HEK293T (cell line): ENCODE data around the gene PODNL1.

ENCODE experiments used
- BHLHE40 ChIP-seq: fragments of 450-650 bp; IDR thresholded peaks from 2 replicates; pipeline ENCODE4 v1.6.1; 2016; ENCODE audit warnings: mild to moderate bottlenecking, moderate library complexity, borderline replicate concordance
- CTBP1 ChIP-seq: fragments of 450-650 bp; IDR thresholded peaks from 2 replicates; pipeline ENCODE4 v1.6.1; 2016; ENCODE audit warnings: borderline replicate concordance
- ELF4 ChIP-seq: fragments of 450-650 bp; IDR thresholded peaks from 2 replicates; pipeline ENCODE4 v1.6.1; 2017; ENCODE audit warnings: antibody characterized with exemption
- FOXA1 ChIP-seq: fragments of 450-650 bp; IDR thresholded peaks from 2 replicates; pipeline ENCODE4 v1.6.1; 2016; ENCODE audit warnings: mild to moderate bottlenecking
- FOXK2 ChIP-seq: fragments of 450-650 bp; IDR thresholded peaks from 2 replicates; pipeline ENCODE4 v1.6.1; 2016; ENCODE audit warnings: mild to moderate bottlenecking
- FOXM1 ChIP-seq: fragments of 450-650 bp; IDR thresholded peaks from 2 replicates; pipeline ENCODE4 v1.6.1; 2017; ENCODE audit warnings: mild to moderate bottlenecking, borderline replicate concordance
- HDGF ChIP-seq: fragments of 450-650 bp; IDR thresholded peaks from 2 replicates; pipeline ENCODE4 v1.6.1; 2017; ENCODE audit warnings: antibody characterized with exemption, borderline replicate concordance
- L3MBTL2 ChIP-seq: fragments of 450-650 bp; conservative IDR thresholded peaks from 2 replicates; pipeline ENCODE4 v1.6.1; 2016; ENCODE audit warnings: mild to moderate bottlenecking
- NFRKB ChIP-seq: fragments of 450-650 bp; IDR thresholded peaks from 2 replicates; pipeline ENCODE4 v1.6.1; 2016; ENCODE audit warnings: mild to moderate bottlenecking, moderate library complexity
- SP1 ChIP-seq: fragments of 450-650 bp; IDR thresholded peaks from 2 replicates; pipeline ENCODE4 v1.6.1; 2017
- SUZ12 ChIP-seq: fragments of 450-650 bp; IDR thresholded peaks from 2 replicates; pipeline ENCODE4 v1.6.1; 2016; ENCODE audit warnings: mild to moderate bottlenecking
- TARDBP ChIP-seq: fragments of 450-650 bp; IDR thresholded peaks from 2 replicates; pipeline ENCODE4 v1.6.1; 2016
- ZNF384 ChIP-seq: fragments of 450-650 bp; IDR thresholded peaks from 2 replicates; pipeline ENCODE4 v1.6.1; 2016

DNA sequence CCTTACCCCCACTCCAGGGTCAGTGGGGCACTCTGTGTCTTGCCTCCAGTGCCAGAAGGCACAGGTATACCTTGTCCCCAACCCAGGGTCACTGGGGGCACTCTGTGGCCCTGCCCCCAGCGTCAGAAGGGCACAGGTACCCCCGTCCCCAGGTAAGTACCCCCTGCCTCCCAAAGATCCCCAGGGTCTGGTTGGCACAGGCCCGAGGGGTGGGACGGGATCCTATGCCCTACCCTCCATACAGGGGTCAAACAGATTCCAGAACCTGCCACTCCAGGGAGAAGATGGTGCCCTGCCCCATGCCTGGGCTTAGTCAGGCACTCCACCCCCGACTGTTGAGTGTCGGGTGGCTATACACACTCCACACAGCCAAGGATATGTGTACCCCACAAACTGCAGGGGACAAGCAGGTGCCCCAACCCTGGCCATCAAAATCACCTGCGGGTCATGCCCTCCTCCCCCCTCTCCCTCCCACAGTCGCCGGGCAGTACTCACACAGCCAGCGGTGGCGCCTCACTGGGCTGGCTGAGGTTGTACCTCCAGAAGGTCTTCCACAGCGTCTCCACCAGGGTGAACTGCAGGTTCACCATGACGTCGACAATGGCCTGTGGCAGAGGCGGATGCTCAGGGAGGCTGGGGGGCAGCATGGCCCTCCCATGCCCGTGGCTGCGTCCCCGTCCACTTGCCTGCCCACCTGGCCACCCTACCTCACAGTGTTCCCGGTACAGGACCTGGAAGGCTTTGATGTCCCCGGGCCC is 27.9 kb upstream of the PODNL1 start:
- TF ChIP-seq FOXA1 = no peak
- no peak for TF ChIP-seq ELF4
- no peak for TF ChIP-seq FOXK2
- no peak for TF ChIP-seq BHLHE40
- no peak for TF ChIP-seq L3MBTL2
- TF ChIP-seq SP1 = no peak
- no peak for TF ChIP-seq ZNF384
- no peak for TF ChIP-seq TARDBP
- no peak for TF ChIP-seq SUZ12
- TF ChIP-seq FOXM1 = no peak
- no peak for TF ChIP-seq HDGF
- TF ChIP-seq NFRKB = no peak
- no peak for TF ChIP-seq CTBP1
